Smooth muscle cell (in vitro differentiated cells): Measurements from ENCODE around the gene SH2D5. TPM values are rescaled to one million over a fixed set of nuclear protein-coding genes. Genes with fewer than 3 reads are reported as not detected.

Experiments used
- DNase-seq: peaks from one replicate; lab custom pipeline; 2025; ENCODE audit not compliant: unreplicated experiment; lab: John Stamatoyannopoulos, UW
- H2AFZ ChIP-seq: fragments of 200-600 bp; sonication (generic); 2 replicates; pipeline ENCODE4 v1.6.0; 2016; ENCODE audit warnings: antibody characterized with exemption, low read depth, mild to moderate bottlenecking
- H3F3A ChIP-seq: fragments of 200-600 bp; sonication (generic); 2 replicates; pipeline ENCODE4 v1.6.0; 2017; ENCODE audit warnings: antibody characterized with exemption, low read depth
- H3K27ac ChIP-seq: fragments of 200-600 bp; sonication (generic); 2 replicates; pipeline ENCODE4 v1.5.1; 2016; ENCODE audit warnings: low read depth, mild to moderate bottlenecking
- H3K27me3 ChIP-seq: fragments of 200-600 bp; sonication (generic); 2 replicates; pipeline ENCODE4 v1.6.1; 2016; ENCODE audit warnings: low read depth, mild to moderate bottlenecking
- H3K36me3 ChIP-seq: fragments of 200-600 bp; sonication (generic); 2 replicates; pipeline ENCODE4 v1.5.1; 2016; ENCODE audit warnings: low read depth
- H3K4me1 ChIP-seq: fragments of 200-600 bp; sonication (generic); 2 replicates; pipeline ENCODE4 v1.5.1; 2016; ENCODE audit warnings: low read depth
- H3K4me2 ChIP-seq: fragments of 200-600 bp; sonication (generic); 2 replicates; pipeline ENCODE4 v1.6.0; 2016; ENCODE audit warnings: mild to moderate bottlenecking
- H3K4me3 ChIP-seq: fragments of 200-600 bp; sonication (generic); 2 replicates; pipeline ENCODE4 v1.5.1; 2016; ENCODE audit warnings: mild to moderate bottlenecking
- H3K79me2 ChIP-seq: fragments of 200-600 bp; sonication (generic); 2 replicates; pipeline ENCODE4 v1.6.0; 2016; ENCODE audit warnings: low read depth, mild to moderate bottlenecking
- H3K9ac ChIP-seq: fragments of 200-600 bp; sonication (generic); 2 replicates; pipeline ENCODE4 v1.6.0; 2016; ENCODE audit warnings: low read depth
- H3K9me3 ChIP-seq: fragments of 200-600 bp; sonication (generic); replicated peaks from 2 replicates; pipeline ENCODE4 v1.5.1; 2016; ENCODE audit warnings: low read depth
- H4K20me1 ChIP-seq: fragments of 200-600 bp; sonication (generic); 2 replicates; pipeline ENCODE4 v1.6.0; 2016; ENCODE audit warnings: low read depth
- WGBS: methylation state at CpG from one replicate; pipeline ENCODE4 v1.1.7; 2016; ENCODE audit warnings: low lambda C conversion rate; 5-methylcytosine and 5-hydroxymethylcytosine counted together
- polyA plus RNA-seq: library from polyadenylated mRNA; unstranded; fragments of >200 nt; fragmentation: Nextera tagmentation; extraction: Ambion mirVana; gene quantifications from 2 replicates; pipeline ENCODE4 v1.2.1, GENCODE V29; 2016
- total RNA-seq: library from RNA; depleted of rRNA; stranded (reverse); fragments of >200 nt; gene quantifications from 2 replicates; pipeline ENCODE4 v1.2.3, GENCODE V29; 2014
- TF ChIP-seq, protein P1 (sequence below): fragments of 200-600 bp; sonication (generic); IDR thresholded peaks from 2 replicates; pipeline ENCODE4 v1.5.1; 2017; ENCODE audit warnings: borderline replicate concordance, mild to moderate bottlenecking, antibody characterized with exemption; ENCODE audit not compliant: insufficient read depth, poor library complexity, severe bottlenecking

SH2D5 gene
- total and polyA plus RNA-seq, 2 experiments from 2014 or later: 0.18 TPM; not detected in 1

DNA sequence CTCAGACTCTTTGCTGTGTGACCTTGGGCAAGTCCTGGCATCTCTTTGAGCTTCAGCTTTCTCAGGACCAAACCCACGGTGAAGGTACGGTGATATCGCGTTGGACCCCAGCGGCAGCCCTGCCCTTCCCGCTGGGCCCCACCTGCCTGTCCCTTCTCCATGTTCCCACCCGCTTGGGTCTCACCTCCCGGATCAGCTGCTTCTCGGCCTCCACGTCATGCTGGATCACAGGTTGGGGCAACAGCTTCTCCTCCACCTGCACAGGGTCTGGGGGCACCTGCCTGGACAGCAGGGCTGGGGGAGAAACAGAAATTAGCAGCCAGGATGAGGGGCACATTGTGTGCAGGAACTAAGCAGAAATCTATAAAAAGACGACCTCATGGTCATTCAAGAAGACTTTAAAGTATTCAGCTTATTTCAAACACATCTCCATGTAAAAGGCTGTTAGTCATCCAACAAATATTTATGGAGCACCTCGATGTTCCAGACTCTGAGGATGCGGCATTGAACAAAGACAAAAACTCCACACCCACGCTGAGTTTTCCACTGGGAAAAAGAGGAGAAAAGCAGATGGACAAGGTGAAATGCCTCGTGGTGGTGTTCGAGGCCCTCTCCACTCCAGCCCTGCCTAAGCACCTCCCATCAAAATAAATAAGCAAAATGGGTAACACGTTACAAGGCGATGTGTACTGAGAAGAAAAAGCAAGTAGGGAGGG lies 34.1 kb downstream of the SH2D5 start:
- no peaks in the 10 kb centered on the region for H3K4me1 ChIP-seq
- no peaks in the 10 kb centered on the region for H3K9me3 ChIP-seq
- peak overlapping the region; percentile 33 for H3K27ac ChIP-seq
- H3K4me2 ChIP-seq: peak overlapping the region; percentile 38
- WGBS: 60% methylated on average over 18 of the region's 18 CpGs
- no peak overlapping the region for H3K9ac ChIP-seq
- H2AFZ ChIP-seq: no peak overlapping the region
- H3K4me3 ChIP-seq: no peak overlapping the region
- H3K27me3 ChIP-seq: no peaks in the 10 kb centered on the region
- H4K20me1 ChIP-seq: no peaks in the 10 kb centered on the region
- no peak for DNase-seq
- no peaks in the 10 kb centered on the region for H3K36me3 ChIP-seq
- TF ChIP-seq, protein P1, sequence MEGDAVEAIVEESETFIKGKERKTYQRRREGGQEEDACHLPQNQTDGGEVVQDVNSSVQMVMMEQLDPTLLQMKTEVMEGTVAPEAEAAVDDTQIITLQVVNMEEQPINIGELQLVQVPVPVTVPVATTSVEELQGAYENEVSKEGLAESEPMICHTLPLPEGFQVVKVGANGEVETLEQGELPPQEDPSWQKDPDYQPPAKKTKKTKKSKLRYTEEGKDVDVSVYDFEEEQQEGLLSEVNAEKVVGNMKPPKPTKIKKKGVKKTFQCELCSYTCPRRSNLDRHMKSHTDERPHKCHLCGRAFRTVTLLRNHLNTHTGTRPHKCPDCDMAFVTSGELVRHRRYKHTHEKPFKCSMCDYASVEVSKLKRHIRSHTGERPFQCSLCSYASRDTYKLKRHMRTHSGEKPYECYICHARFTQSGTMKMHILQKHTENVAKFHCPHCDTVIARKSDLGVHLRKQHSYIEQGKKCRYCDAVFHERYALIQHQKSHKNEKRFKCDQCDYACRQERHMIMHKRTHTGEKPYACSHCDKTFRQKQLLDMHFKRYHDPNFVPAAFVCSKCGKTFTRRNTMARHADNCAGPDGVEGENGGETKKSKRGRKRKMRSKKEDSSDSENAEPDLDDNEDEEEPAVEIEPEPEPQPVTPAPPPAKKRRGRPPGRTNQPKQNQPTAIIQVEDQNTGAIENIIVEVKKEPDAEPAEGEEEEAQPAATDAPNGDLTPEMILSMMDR: no peak
- peaks cover 3% of the 10 kb centered on the region for H3F3A ChIP-seq
- H3K79me2 ChIP-seq: no peaks in the 10 kb centered on the region

DNA sequence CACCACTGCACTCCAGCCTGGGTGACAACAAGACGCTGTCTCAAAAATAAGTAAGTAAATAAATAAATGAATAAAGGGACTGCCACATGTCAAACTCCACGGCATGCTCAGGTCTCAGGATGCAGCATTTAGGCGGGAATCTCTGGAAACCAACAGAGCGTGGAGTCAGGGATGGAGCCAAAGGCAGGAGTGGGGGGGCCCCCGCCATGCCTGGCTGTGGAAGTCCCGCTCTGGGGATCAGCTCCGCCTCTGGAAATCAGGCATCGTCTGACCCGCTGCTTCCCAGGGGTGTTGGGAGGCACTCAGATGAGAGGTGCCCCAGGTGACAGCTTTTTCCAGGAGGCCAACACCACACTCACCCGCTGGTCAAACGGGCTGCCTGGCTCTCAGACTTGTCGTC lies 34.9 kb downstream of the SH2D5 start:
- TF ChIP-seq, protein P1: no peak
- no peak overlapping the region for H2AFZ ChIP-seq
- WGBS: 90% methylated on average over 12 of the region's 12 CpGs
- H3K4me3 ChIP-seq: no peak overlapping the region
- H3K36me3 ChIP-seq: no peaks in the 10 kb centered on the region
- no peaks in the 10 kb centered on the region for H3K9me3 ChIP-seq
- peaks cover 3% of the 10 kb centered on the region for H3F3A ChIP-seq
- no peak for DNase-seq
- no peaks in the 10 kb centered on the region for H4K20me1 ChIP-seq
- H3K27ac ChIP-seq: no peak overlapping the region
- H3K27me3 ChIP-seq: no peaks in the 10 kb centered on the region
- H3K9ac ChIP-seq: no peak overlapping the region
- no peaks in the 10 kb centered on the region for H3K4me1 ChIP-seq
- H3K4me2 ChIP-seq: peak overlapping the region; percentile 93
- no peaks in the 10 kb centered on the region for H3K79me2 ChIP-seq

DNA sequence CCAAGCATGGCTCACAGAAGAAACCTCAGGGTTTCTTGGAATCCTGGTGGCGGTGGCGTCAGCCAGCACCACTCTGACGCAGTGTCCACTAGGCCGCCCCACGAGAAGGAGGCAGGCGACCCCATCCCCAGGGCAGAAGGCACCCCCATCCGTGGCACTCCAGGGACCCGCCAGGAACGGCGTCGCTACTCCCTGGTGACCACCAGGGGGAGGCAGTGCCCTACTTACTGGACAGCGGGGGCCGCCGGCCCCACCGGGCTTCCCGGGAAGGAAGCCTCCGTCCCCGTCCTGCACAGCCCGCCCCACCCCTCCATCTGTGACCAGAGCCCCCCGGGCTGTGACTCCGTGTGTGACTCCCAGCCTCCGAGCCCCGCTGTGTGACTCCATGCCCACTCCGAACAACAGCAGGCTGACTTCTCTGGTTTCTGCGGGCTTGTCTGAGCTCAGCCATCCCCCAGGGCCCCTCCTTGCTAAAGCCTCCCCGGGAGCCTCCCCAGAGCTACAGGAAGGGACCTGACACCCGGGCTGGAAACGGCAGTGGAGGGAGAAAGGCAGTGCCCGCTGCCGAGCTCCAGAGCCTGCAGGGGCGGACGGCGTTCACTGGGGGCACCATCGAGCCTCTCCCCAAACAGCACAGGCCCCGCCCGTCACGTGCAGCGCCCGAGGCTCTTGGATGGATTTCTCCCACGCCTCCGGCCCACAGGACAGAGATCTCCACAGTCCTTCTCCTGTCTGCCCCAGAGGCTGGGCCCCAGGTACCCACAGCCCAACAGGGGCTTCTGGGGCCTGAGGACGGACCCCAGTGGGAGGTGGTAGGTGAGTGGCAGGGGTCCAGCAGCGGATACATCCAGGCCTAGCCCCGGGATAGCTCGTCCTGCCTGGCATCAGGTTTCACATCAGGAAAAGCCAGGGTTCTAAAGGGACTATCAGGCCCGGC lies 35.8 kb downstream of the SH2D5 start:
- H2AFZ ChIP-seq: peak overlapping the region; percentile 87
- 3% methylated on average over 35 of the region's 46 CpGs for WGBS
- TF ChIP-seq, protein P1: peak; percentile 88

More for the DNA sequence above, 35.8 kb downstream of the SH2D5 start:
- peak; percentile 94 for DNase-seq
- H3K9me3 ChIP-seq: no peaks in the 10 kb centered on the region
- H4K20me1 ChIP-seq: no peaks in the 10 kb centered on the region
- H3K9ac ChIP-seq: no peak overlapping the region
- no peaks in the 10 kb centered on the region for H3K36me3 ChIP-seq
- H3K79me2 ChIP-seq: no peaks in the 10 kb centered on the region
- peak overlapping the region; percentile 32 for H3K27ac ChIP-seq
- peaks cover 3% of the 10 kb centered on the region for H3F3A ChIP-seq
- peak overlapping the region; percentile 93 for H3K4me2 ChIP-seq
- peak overlapping the region; percentile 65 for H3K4me3 ChIP-seq
- no peaks in the 10 kb centered on the region for H3K27me3 ChIP-seq
- no peaks in the 10 kb centered on the region for H3K4me1 ChIP-seq
